Head of caudate nucleus (tissue), 42 donors: ENCODE data around the gene ZNF597.

Source experiments
- DNase-seq, 42 donors: peaks; one replicate each; pipeline versions ENCODE4 v3.0.0 to v3.0.0-alpha.2; 2020 to 2021; ENCODE audit warnings: mixed read lengths in 7 of 42
- intact Hi-C: fragments of 100-400 bp; cut with DNase I; formaldehyde crosslinking; loops from one replicate; pipeline ENCODE4 v1.15.0; 2022

ZNF597 gene

DNA sequence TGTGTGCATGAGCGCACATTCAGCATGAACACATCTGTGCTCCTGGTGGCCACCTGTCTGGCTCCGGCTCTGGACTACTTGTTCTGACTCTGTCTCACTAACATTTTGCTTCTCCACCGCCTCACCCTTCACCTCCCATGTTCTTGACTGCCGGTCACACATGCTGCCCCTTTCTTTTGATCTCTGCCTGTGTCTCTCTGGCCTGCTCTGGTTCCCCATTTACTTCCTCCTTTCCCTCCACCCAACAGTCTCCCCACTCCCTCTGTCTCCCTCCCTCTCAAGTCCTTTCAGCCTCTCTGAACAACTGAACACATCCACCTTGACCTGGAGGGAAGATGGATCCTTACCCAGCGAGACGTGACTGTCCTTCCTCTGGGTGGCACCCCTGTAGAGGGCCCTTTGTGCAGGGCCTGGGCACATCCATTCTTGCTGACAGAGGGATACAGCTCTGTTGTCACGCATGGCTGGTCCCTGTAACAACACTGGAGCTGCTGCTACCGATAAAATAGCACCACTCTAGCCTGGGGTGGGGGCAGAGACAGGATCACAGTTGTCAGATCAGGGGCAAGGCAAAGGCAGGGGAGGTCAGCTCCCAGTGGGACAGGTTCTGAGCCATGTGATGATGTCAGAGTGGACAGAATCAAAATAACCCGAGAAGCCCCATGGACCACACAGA lies 53.5 kb downstream of the ZNF597 start:
- intact Hi-C loops = no loop called here

GRCh38 chr16:3388325-3388724 lies 55.0 kb downstream of the ZNF597 start:
- intact Hi-C loops = no loop called here

More for the DNA sequence above, 53.5 kb downstream of the ZNF597 start:
- no peak for DNase-seq

DNA sequence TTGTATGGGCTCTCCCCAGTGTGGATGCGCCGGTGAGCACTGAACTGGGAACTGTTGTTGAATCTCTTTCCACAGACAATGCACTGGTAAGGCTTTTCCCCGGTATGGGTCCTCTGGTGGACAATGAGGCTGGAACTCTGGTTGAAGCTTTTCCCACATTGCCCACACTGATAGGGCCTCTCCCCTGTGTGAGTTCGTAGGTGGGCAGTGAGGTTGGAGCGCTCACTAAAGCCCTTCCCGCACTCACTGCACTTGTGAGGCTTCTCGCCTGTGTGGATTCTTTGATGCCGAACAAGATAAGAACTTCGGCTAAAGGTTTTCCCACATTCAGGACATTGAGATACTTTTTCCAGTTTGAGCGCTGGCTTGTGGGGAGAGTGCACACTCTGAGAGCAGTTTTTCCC lies 60.3 kb downstream of the ZNF597 start:
- no peak for DNase-seq
- intact Hi-C loops = no loop called here

More at GRCh38 chr16:3388325-3388724, 55.0 kb downstream of the ZNF597 start:
- DNase-seq = no peak
